Hepatocyte (in vitro differentiated cells): ENCODE measurements around the gene ORM2. TPM values are rescaled to one million over a fixed set of nuclear protein-coding genes. Genes with fewer than 3 reads are reported as not detected.

Experiments used
- DNase-seq: peaks from one replicate; pipeline ENCODE4 v3.0.0-alpha.2; 2016; ENCODE audit warnings: low spot score
- H2AFZ ChIP-seq: fragments of 200-600 bp; sonication (generic); 2 replicates; pipeline ENCODE4 v1.6.0; 2016; ENCODE audit warnings: antibody characterized with exemption, mild to moderate bottlenecking
- H3K27ac ChIP-seq: fragments of 200-600 bp; sonication (generic); 2 replicates; pipeline ENCODE4 v1.5.1; 2016; ENCODE audit warnings: mild to moderate bottlenecking
- H3K27me3 ChIP-seq: fragments of 200-600 bp; sonication (generic); 2 replicates; pipeline ENCODE4 v1.6.1; 2016
- H3K36me3 ChIP-seq: fragments of 200-600 bp; sonication (generic); replicated peaks from 2 replicates; pipeline ENCODE4 v1.5.1; 2016; ENCODE audit warnings: low read depth; ENCODE audit not compliant: insufficient read depth
- H3K4me1 ChIP-seq: fragments of 200-600 bp; sonication (generic); 2 replicates; pipeline ENCODE4 v1.5.1; 2016; ENCODE audit warnings: mild to moderate bottlenecking, moderate library complexity; ENCODE audit not compliant: insufficient read depth
- H3K4me2 ChIP-seq: fragments of 200-600 bp; sonication (generic); 2 replicates; pipeline ENCODE4 v1.6.0; 2016
- H3K4me3 ChIP-seq: fragments of 200-600 bp; sonication (generic); 2 replicates; pipeline ENCODE4 v1.5.1; 2016; ENCODE audit warnings: mild to moderate bottlenecking
- H3K79me2 ChIP-seq: fragments of 200-600 bp; sonication (generic); 2 replicates; pipeline ENCODE4 v1.6.0; 2017; ENCODE audit warnings: mild to moderate bottlenecking
- H3K9me2 ChIP-seq: fragments of 200-600 bp; sonication (generic); replicated peaks from 2 replicates; pipeline ENCODE4 v1.6.0; 2017; ENCODE audit warnings: mild to moderate bottlenecking; ENCODE audit not compliant: insufficient read depth
- H3K9me3 ChIP-seq: fragments of 200-600 bp; sonication (generic); 2 replicates; pipeline ENCODE4 v1.5.1; 2016; ENCODE audit warnings: low read depth, mild to moderate bottlenecking
- H4K20me1 ChIP-seq: fragments of 200-600 bp; sonication (generic); 2 replicates; pipeline ENCODE4 v1.6.0; 2016; ENCODE audit warnings: mild to moderate bottlenecking; ENCODE audit not compliant: insufficient read depth, poor library complexity, severe bottlenecking
- CTCF ChIP-seq: fragments of 200-600 bp; sonication (generic); IDR thresholded peaks from 2 replicates; pipeline ENCODE4 v1.5.1; 2016; ENCODE audit warnings: antibody characterized with exemption, mild to moderate bottlenecking; ENCODE audit not compliant: poor library complexity
- EZH2 ChIP-seq: fragments of 200-600 bp; sonication (generic); IDR thresholded peaks from 2 replicates; pipeline ENCODE4 v1.6.1; 2016; ENCODE audit warnings: antibody characterized with exemption, mild to moderate bottlenecking, borderline replicate concordance
- EZH2phosphoT487 ChIP-seq: fragments of 200-600 bp; sonication (generic); IDR thresholded peaks from one replicate; pipeline ENCODE4 v1.6.1; 2018; ENCODE audit warnings: antibody characterized with exemption, mild to moderate bottlenecking, low read depth, moderate library complexity; ENCODE audit not compliant: unreplicated experiment, severe bottlenecking
- WGBS: methylation state at CpG from one replicate; pipeline ENCODE4 v1.1.6; 2016; ENCODE audit warnings: low lambda C conversion rate; ENCODE audit errors: missing lambda C conversion rate; 5-methylcytosine and 5-hydroxymethylcytosine counted together
- polyA plus RNA-seq: library from polyadenylated mRNA; unstranded; fragments of >200 nt; fragmentation: Nextera tagmentation; extraction: Ambion mirVana; gene quantifications from 2 replicates; pipeline ENCODE4 v1.2.1, GENCODE V29; 2016
- total RNA-seq: library from RNA; depleted of rRNA; stranded (reverse); fragments of >200 nt; gene quantifications from 2 replicates; pipeline ENCODE4 v1.2.3, GENCODE V29; 2014

Gene ORM2
- total and polyA plus RNA-seq, 2 experiments from 2014 or later: 52.0 to 136 TPM

- WGBS: 94% methylated on average over 15 of the region's 15 CpGs
- TF ChIP-seq EZH2 (no peak), EZH2phosphoT487 (no peak), CTCF (no peak)
- no peak overlapping the region for H3K27ac ChIP-seq
- H3K4me1 ChIP-seq: no peaks in the 10 kb centered on the region
- no peaks in the 10 kb centered on the region for H3K9me2 ChIP-seq
- H3K4me3 ChIP-seq: no peak overlapping the region
- peaks cover 8% of the 10 kb centered on the region for H3K9me3 ChIP-seq
- no peaks in the 10 kb centered on the region for H4K20me1 ChIP-seq
- DNase-seq: no peak
- H2AFZ ChIP-seq: no peak overlapping the region
- no peaks in the 10 kb centered on the region for H3K79me2 ChIP-seq
- H3K4me2 ChIP-seq: no peak overlapping the region
- H3K36me3 ChIP-seq: peaks cover 10% of the 10 kb centered on the region
- H3K27me3 ChIP-seq: no peaks in the 10 kb centered on the region
Observed at GRCh38 chr9:114299286-114300152, 30.1 kb upstream of the ORM2 start.

DNA sequence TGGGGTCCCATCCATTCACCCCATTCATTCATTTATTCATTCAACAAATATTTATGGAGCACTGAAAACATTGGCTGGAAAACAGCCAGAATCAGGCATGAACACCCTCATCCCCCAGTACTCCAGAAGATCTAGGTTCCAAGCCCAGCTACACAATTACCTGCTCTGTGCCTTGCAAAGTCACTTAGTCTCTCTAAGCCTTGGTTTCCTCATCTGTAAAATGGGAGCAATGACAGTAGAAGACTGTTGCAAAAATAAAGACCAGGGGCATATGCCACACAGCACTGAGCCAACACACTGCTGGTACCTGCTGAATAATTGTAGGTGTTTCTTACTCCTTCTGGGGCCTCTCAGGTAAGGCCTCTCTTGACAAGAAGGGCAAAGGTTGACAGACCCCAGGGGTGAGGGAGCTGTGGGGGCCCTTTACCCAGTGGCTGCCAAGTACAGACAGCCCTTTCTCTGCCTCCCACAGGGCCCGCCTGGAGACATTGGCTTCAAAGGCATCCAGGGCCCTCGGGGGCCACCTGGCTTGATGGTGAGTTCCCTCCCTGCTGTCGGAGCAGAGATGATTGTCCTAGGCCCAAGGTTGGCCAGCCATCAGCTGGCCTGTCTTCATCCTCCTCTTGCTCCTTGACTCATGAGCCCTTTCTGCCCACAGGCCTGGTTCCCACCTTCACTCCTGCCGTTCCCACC is 29.4 kb upstream of the ORM2 start:
- no peaks in the 10 kb centered on the region for H3K4me1 ChIP-seq
- no peaks in the 10 kb centered on the region for H3K9me2 ChIP-seq
- no peak for TF ChIP-seq EZH2phosphoT487
- TF ChIP-seq CTCF: no peak
- TF ChIP-seq EZH2: no peak
- H3K27ac ChIP-seq: no peak overlapping the region
- H2AFZ ChIP-seq: no peak overlapping the region
- DNase-seq: no peak
- no peaks in the 10 kb centered on the region for H3K79me2 ChIP-seq
- peaks cover 2% of the 10 kb centered on the region for H3K36me3 ChIP-seq
- no peak overlapping the region for H3K4me2 ChIP-seq
- H3K27me3 ChIP-seq: no peaks in the 10 kb centered on the region
- no peak overlapping the region for H3K4me3 ChIP-seq
- H4K20me1 ChIP-seq: no peaks in the 10 kb centered on the region
- WGBS: 93% methylated on average over 4 of the region's 4 CpGs
- H3K9me3 ChIP-seq: peaks cover 1% of the 10 kb centered on the region

DNA sequence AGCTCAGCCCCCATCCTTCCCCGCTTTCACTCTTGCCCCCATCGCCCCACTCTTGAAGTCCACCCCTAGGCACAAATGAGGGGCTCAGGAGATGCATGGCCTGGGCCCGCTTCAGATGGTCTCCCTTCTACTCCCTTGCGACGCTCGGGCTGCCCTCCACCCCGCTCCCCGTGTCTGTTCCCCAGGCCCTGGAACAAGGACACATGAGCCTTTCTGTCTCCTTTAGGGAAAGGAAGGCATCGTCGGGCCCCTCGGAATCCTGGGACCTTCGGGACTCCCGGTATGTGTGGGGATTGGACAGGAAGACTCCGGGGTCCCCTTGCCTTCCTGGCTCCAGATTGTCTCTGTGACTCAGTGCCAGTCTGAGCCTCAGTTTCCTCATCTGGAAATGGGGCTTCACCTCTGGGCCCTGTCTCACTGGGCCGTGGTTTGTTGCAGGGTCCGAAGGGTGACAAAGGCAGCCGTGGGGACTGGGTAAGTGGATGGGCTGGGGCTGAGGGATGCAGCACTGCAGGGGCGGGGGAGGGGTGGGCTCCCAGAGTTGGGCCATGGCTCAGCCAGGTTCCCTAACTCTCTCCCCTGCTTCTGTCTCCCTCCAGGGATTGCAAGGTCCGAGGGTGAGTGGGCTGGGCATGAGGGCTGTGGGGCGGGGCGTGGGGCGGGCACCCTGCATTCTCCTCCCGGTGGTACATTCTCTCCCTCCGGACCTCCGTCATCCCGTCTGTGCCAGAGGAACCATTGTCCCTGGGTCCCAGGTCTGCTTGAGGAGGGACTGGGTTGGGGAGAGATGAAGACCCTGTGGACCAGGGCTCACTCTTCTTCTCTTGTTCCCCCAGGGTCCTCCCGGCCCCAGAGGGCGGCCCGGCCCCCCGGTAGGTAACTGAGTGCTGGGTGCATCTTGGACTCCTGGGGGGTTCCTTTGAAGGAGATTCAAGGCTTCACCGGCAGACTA is 28.5 kb upstream of the ORM2 start:
- H3K9me2 ChIP-seq: no peaks in the 10 kb centered on the region
- no peak overlapping the region for H3K4me2 ChIP-seq
- no peaks in the 10 kb centered on the region for H3K4me1 ChIP-seq
- no peaks in the 10 kb centered on the region for H3K9me3 ChIP-seq
- no peaks in the 10 kb centered on the region for H3K36me3 ChIP-seq
- no peak for TF ChIP-seq EZH2
- no peak for DNase-seq
- no peak overlapping the region for H2AFZ ChIP-seq
- H3K4me3 ChIP-seq: no peak overlapping the region
- 97% methylated on average over 25 of the region's 31 CpGs for WGBS
- H3K79me2 ChIP-seq: no peaks in the 10 kb centered on the region
- H4K20me1 ChIP-seq: no peaks in the 10 kb centered on the region
- no peaks in the 10 kb centered on the region for H3K27me3 ChIP-seq
- no peak overlapping the region for H3K27ac ChIP-seq
